ENCODE results near the gene CFAP61.

DNA sequence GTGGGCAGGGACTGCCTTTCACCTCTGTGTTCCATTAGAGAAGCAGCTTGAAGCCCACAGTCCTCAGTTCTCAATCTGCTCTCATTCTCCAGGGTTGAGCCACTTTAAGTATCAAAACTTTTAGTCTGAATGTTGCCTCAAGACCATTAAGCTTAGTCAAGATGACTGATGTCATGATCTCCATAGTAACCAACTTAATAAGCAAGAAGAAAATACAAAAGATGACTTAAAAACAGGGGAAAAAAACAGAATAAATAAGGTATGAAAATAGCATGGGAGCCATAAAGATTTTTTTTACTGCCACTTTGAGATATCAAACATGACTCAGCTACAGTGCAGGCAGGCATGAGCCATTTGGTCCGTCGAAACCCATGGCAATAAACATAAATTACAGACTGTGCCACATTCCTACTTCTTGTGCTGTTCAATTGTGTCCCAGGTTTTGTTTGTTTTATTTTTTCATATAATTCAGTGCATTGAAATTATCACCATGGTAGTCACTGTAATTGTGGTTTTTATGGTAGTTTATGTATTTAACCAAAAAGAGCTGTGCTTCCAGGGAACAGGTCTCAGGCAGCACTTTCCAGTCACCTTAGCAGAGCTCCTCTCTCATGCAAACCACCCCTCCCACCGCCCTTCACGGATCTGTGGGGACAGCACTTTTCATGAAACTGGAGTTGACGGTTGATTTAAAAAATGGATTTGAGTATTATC, 159.1 kb downstream of the CFAP61 start:
- TF ChIP-seq, protein P1, sequence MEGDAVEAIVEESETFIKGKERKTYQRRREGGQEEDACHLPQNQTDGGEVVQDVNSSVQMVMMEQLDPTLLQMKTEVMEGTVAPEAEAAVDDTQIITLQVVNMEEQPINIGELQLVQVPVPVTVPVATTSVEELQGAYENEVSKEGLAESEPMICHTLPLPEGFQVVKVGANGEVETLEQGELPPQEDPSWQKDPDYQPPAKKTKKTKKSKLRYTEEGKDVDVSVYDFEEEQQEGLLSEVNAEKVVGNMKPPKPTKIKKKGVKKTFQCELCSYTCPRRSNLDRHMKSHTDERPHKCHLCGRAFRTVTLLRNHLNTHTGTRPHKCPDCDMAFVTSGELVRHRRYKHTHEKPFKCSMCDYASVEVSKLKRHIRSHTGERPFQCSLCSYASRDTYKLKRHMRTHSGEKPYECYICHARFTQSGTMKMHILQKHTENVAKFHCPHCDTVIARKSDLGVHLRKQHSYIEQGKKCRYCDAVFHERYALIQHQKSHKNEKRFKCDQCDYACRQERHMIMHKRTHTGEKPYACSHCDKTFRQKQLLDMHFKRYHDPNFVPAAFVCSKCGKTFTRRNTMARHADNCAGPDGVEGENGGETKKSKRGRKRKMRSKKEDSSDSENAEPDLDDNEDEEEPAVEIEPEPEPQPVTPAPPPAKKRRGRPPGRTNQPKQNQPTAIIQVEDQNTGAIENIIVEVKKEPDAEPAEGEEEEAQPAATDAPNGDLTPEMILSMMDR (IDR thresholded peaks at IDR 0.05; ENCODE audit: insufficient read depth, low read length, poor library complexity, severe bottlenecking) = no peak
- no peak for TF ChIP-seq EZH2phosphoT487 (conservative IDR thresholded peaks at IDR 0.05; ENCODE audit: low read length)
